ENCODE measurements around the gene EBF3. TPM values are rescaled to one million over a fixed set of nuclear protein-coding genes. Genes with fewer than 3 reads are reported as not detected.
"Not testable (repeated sequence)": the region's sequence is repeated elsewhere in the genome, so short reads cannot be mapped to it uniquely, and the experiment has no call there.

EBF3 gene
- total RNA-seq, 1 donor from 2014 or later, result not detected

DNA sequence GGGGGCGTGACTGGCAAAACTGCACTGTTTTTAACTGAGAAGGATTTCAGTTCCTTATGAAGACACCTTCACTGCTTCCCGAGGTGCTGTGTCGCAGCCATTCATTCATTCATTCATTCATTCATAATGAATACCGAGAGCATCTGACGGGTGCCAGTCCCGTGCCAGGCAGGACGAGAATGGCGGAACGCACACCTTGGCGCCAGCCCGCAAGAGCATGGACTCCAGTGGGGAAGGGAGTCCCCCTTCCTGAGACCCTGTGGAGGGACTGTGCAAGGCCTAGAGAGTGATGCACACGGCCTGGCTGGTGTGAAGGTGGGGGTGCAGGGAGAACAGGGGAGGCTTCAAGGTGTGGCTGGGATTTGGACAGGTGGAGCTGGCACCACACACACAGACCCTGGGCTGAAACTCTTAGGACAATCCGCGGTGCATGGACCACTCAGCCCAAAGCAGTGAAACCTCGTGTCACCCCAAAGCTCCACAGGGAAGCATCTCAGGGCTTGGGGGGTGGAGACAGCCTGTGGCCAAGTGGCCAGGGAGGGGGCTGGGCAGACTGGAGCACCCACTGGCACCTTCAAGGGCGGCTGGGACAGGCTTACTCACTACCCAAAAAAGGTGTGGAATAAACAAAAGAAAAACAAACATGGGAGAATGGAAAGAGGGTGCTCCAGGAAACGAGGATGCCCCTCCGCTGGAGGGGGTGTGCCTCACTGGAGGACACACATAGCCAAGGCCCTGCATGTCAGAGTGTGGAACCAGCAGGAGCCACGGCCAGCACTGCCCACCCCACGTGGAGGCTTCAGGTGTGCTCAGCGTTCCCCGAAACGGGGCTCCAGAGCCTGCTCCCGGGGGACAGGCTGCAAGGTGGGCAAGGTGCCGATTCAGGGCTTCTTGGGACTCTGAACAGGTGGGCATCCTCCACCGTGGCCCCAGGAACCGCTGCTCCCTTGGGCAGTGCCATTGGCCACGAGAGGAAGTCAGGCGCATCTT is 37.7 kb downstream of the EBF3 start:
- no peak overlapping the region for H3K4me3 ChIP-seq (ENCODE audit: low read depth, low read length)
- no peak for TF ChIP-seq CTCF (conservative IDR thresholded peaks at IDR 0.05; ENCODE audit: low read depth, low read length)
- no peak for DNase-seq (ENCODE audit: low read depth)

DNA sequence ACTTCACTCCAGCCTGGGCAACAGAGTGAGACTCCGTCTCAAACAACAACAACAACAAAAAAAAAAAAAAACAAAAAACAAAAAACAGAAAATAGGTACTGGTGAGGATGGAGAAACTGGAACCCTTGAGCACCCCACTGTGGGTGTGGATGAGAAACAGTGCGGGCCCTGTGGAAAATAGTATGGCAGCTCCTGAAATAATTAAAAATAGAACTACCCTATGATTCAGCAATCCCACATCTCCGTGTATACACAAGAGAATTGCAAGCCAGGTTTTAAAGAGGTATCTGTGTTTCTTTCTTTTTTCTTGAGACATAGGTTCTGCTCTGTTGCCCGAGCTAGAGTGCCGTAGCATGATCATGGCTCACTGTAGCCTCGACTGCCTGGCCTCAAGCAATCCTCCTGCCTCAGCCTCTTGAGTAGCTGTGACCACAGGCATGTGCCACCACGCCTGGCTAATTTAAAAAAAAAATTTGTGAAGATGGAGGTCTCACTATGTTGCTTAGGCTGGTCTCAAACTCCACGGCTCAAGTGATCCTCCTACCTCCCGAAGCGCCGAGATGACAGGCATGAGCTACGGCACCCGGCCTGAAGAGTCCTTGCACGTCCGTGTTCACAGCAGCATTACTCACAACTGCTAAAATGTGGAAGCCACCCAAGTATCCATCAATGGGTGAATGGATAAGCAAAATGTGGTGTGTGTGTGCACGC is 39.5 kb downstream of the EBF3 start:
- no peak for DNase-seq (ENCODE audit: low read depth)
- H3K4me3 ChIP-seq (ENCODE audit: low read depth, low read length), result no peak overlapping the region
- no peak for TF ChIP-seq CTCF (conservative IDR thresholded peaks at IDR 0.05; ENCODE audit: low read depth, low read length)

GRCh38 chr10:129922598-129923123 is 41.4 kb downstream of the EBF3 start:
- no peak for DNase-seq (ENCODE audit: low read depth)
- no peak overlapping the region for H3K4me3 ChIP-seq (ENCODE audit: low read depth, low read length)

DNA sequence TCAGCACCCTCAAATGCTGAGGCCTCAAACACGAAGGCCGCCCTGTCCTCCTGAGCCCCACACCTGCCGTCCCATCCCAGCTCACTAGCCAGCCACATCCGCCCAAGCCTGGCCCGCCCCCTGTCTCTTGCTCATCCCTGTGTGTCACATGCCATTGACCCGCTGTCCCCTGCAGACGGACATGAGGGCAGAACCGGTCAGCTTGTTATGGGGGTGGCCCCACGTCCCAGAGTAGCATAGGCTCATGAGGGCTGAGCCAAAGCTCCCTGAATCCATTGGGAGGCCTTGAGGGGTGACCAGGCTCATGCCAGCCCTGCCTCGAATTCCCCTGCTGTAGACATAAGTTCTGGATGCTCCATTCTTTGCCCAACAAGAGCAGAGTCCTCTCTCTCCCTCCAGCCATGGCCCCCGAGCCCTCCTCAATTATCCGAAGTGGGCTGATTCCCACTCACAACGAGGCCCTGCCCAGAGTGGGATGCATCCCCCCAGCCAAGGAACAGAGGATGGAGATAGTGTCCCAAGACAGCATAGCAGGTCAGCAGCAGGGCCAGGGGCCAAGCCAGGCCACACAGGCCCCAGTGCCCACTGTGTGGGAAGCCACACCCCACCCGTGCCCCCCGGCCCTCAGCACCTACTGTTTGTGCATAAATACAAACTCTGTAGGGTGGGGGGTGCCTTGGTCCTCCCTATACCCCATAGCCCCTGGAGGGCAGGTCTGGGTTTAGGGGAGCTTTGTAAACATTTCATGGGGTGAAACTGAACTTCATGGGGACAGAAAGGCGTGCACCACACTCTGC is 42.1 kb downstream of the EBF3 start:
- H3K4me3 ChIP-seq (ENCODE audit: low read depth, low read length), result no peak overlapping the region
- DNase-seq (ENCODE audit: low read depth), result no peak
- no peak for TF ChIP-seq CTCF (conservative IDR thresholded peaks at IDR 0.05; ENCODE audit: low read depth, low read length)

More at GRCh38 chr10:129922598-129923123, 41.4 kb downstream of the EBF3 start:
- no peak for TF ChIP-seq CTCF (conservative IDR thresholded peaks at IDR 0.05; ENCODE audit: low read depth, low read length)

GRCh38 chr10:129921065-129921670 is 42.9 kb downstream of the EBF3 start:
- TF ChIP-seq CTCF (conservative IDR thresholded peaks at IDR 0.05; ENCODE audit: low read depth, low read length), result no peak
- H3K4me3 ChIP-seq (ENCODE audit: low read depth, low read length), result no peak overlapping the region
- DNase-seq (ENCODE audit: low read depth), result no peak

DNA sequence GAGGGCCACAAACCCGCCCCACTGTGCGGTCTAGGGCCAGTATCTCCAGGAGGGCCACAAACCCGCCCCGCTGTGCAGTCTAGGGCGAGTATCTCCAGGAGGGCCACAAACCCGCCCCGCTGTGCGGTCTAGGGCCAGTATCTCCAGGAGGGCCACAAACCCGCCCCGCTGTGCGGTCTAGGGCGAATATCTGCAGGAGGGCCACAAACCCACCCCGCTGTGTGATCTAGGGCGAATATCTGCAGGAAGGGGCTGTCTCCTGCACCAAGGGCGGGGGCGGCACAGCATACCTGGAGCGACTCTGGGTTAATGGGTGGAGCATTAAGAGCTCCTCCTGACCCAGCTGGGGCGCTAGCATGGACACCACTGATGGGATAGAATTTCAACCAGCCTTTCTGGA is 43.9 kb downstream of the EBF3 start:
- DNase-seq (ENCODE audit: low read depth); H3K4me3 ChIP-seq (ENCODE audit: low read depth, low read length): not testable (repeated sequence)

Data from epithelial cell of proximal tubule (primary cell).